ENCODE measurements around the gene MAN2B2. TPM values are rescaled to one million over a fixed set of nuclear protein-coding genes. Genes with fewer than 3 reads are reported as not detected.

MAN2B2 gene
- total and polyA plus RNA-seq, 9 of the 15 experiments (the other 6 are each of a cell fraction or from before 2014, with no cell fraction given) = 0.21 to 8.8 (median 3.7) TPM

GRCh38 chr4:6576932-6577331 lies 1.9 kb downstream of the MAN2B2 start:
- H2AFZ ChIP-seq (ENCODE audit: low read depth, low read length) = no peak overlapping the region
- no peak overlapping the region for H3K9ac ChIP-seq (ENCODE audit: insufficient read depth in 1 of 2, low read depth in 2 of 2, low read length in 2 of 2)
- DNase-seq (ENCODE audit: extremely low read depth in 1 of 4, low spot score in 3 of 4) (no peak), ATAC-seq (no peak), FAIRE-seq (no peak)
- ChIA-PET CTCF (ENCODE audit: low intra/inter-chr PET ratio) (no interaction called here), POLR2A (interaction anchor here (0.6 to 1.5 kb wide), 3 partner anchors 123 to 545 kb away, joined by 3 read pairs; no protein-coding TSS in a partner anchor)
- no peak overlapping the region for H3K4me3 ChIP-seq
- H4K20me1 ChIP-seq (replicated peaks; ENCODE audit: control insufficient read depth, insufficient read depth, low read length) = no peaks in the 10 kb centered on the region
- no peak overlapping the region for H3K4me2 ChIP-seq (ENCODE audit: insufficient read depth, low read length)
- 0 out of 2 replicates have a peak, but pooled peaks have one; percentile 10 for TF ChIP-seq RBFOX2 (IDR thresholded peaks at IDR 0.05; ENCODE audit: low read depth, low read length)
- no peak for TF ChIP-seq ZKSCAN3 (CRISPR knock-in tag; IDR thresholded peaks at IDR 0.05)
- 89% methylated on average over 7 of the region's 9 CpGs for WGBS (ENCODE audit: insufficient coverage, low coverage, missing lambda C conversion rate)
- peaks cover 3 to 31% of the 10 kb centered on the region in 2 experiments; a peak in 4 of 5 replicates for H3K4me1 ChIP-seq (replicated peaks in 1 of 2; ENCODE audit: control insufficient read depth in 2 of 2, insufficient read depth in 2 of 2, low read length in 2 of 2)
- H3K9me1 ChIP-seq (ENCODE audit: control insufficient read depth, insufficient read depth, low read length) = no peaks in the 10 kb centered on the region
- peaks cover 0 to 8% of the 10 kb centered on the region in 2 experiments; a peak in 2 of 5 replicates for H3K27me3 ChIP-seq (ENCODE audit: control insufficient read depth in 2 of 2, insufficient read depth in 2 of 2, low read length in 2 of 2)
- no TSS peak for BruUV-seq (replicated peaks)
- H3K27ac ChIP-seq (ENCODE audit: extremely low read depth, low read depth, low read length) = no peak overlapping the region
- H3K9me3 ChIP-seq (replicated peaks; ENCODE audit: control insufficient read depth, insufficient read depth, low read depth, low read length) = no peaks in the 10 kb centered on the region
- peaks cover 5% of the 10 kb centered on the region; the same call in 1 of the 3 replicates for H3K79me2 ChIP-seq (ENCODE audit: control insufficient read depth, insufficient read depth, low read length)
- in situ Hi-C loops (cut with MboI) = no loop called here
- intact Hi-C loops (cut with micrococcal nuclease) = no loop called here
- H3K36me3 ChIP-seq (ENCODE audit: control insufficient read depth, insufficient read depth, low read length) = peaks cover 17% of the 10 kb centered on the region; the same call in 2 of the 3 replicates

GRCh38 chr4:6577409-6577808 lies 2.4 kb downstream of the MAN2B2 start:
- ChIA-PET POLR2A (interaction anchor here (1.2 kb wide), 1 partner anchor 14 kb away, joined by 4 read pairs; no protein-coding TSS in a partner anchor), CTCF (ENCODE audit: low intra/inter-chr PET ratio) (no interaction called here)
- FAIRE-seq (no peak), DNase-seq (ENCODE audit: extremely low read depth in 1 of 4, low spot score in 3 of 4) (no peak), ATAC-seq (no peak)
- no peaks in the 10 kb centered on the region for H4K20me1 ChIP-seq (replicated peaks; ENCODE audit: control insufficient read depth, insufficient read depth, low read length)
- BruUV-seq (replicated peaks) = no TSS peak
- in situ Hi-C loops (cut with MboI) (no loop called here), intact Hi-C loops (cut with micrococcal nuclease) (no loop called here)
- H2AFZ ChIP-seq (ENCODE audit: low read depth, low read length) = no peak overlapping the region
- H3K9me1 ChIP-seq (ENCODE audit: control insufficient read depth, insufficient read depth, low read length) = no peaks in the 10 kb centered on the region
- peaks cover 0 to 8% of the 10 kb centered on the region in 2 experiments; a peak in 2 of 5 replicates for H3K27me3 ChIP-seq (ENCODE audit: control insufficient read depth in 2 of 2, insufficient read depth in 2 of 2, low read length in 2 of 2)
- no peak overlapping the region for H3K9ac ChIP-seq (ENCODE audit: insufficient read depth in 1 of 2, low read depth in 2 of 2, low read length in 2 of 2)
- H3K27ac ChIP-seq (ENCODE audit: extremely low read depth, low read depth, low read length) = no peak overlapping the region
- no peak overlapping the region for H3K4me3 ChIP-seq
- H3K36me3 ChIP-seq (ENCODE audit: control insufficient read depth, insufficient read depth, low read length) = peaks cover 17% of the 10 kb centered on the region; the same call in 2 of the 3 replicates
- H3K4me2 ChIP-seq (ENCODE audit: insufficient read depth, low read length) = no peak overlapping the region
- H3K79me2 ChIP-seq (ENCODE audit: control insufficient read depth, insufficient read depth, low read length) = peaks cover 5% of the 10 kb centered on the region; the same call in 1 of the 3 replicates
- H3K4me1 ChIP-seq (replicated peaks in 1 of 2; ENCODE audit: control insufficient read depth in 2 of 2, insufficient read depth in 2 of 2, low read length in 2 of 2) = peaks cover 3 to 31% of the 10 kb centered on the region in 2 experiments; a peak in 4 of 5 replicates
- 91% methylated on average over 10 of the region's 10 CpGs for WGBS (ENCODE audit: insufficient coverage, low coverage, missing lambda C conversion rate)
- no peaks in the 10 kb centered on the region for H3K9me3 ChIP-seq (replicated peaks; ENCODE audit: control insufficient read depth, insufficient read depth, low read depth, low read length)
- no peak for TF ChIP-seq ID3 (CRISPR knock-in tag; IDR thresholded peaks at IDR 0.05)
- TF ChIP-seq ID3 (tag; IDR thresholded peaks at IDR 0.05) = no peak
- TF ChIP-seq ELF1 (tag; IDR thresholded peaks at IDR 0.05) = no peak
- no peak for TF ChIP-seq MYNN (IDR thresholded peaks at IDR 0.05)
- TF ChIP-seq MYNN (CRISPR knock-in tag; IDR thresholded peaks at IDR 0.05) = no peak
- TF ChIP-seq HNRNPK (IDR thresholded peaks at IDR 0.05; ENCODE audit: low read depth, low read length, poor library complexity, severe bottlenecking) = no peak
- TF ChIP-seq BCOR (IDR thresholded peaks at IDR 0.05) = no peak
- TF ChIP-seq ZFP36 (IDR thresholded peaks at IDR 0.05; ENCODE audit: low read depth, low read length, partially characterized antibody) = peak; percentile 52

All from K562 (cell line).